Superior temporal gyrus (tissue), 1 donor: ENCODE data around the gene GPR119.
"Not testable (repeated sequence)": the region's sequence is repeated elsewhere in the genome, so short reads cannot be mapped to it uniquely, and the experiment has no call there.

Experiments
- DNase-seq: peaks from one replicate; pipeline ENCODE4 v3.0.0-alpha.2; 2016; ENCODE audit errors: extremely low spot score

Gene GPR119

GRCh38 chrX:130385520-130385919 is at the start of gene GPR119:
Gene GPR119, minus strand, starts transcription at chrX:130385674. Its CDS starts 227 bp downstream, at chrX:130385447.
- no peak for DNase-seq

GRCh38 chrX:130429236-130429635 is 43.8 kb upstream of the GPR119 start:
- DNase-seq = not testable (repeated sequence)

- DNase-seq = no peak
Observed at GRCh38 chrX:130426531-130426930, 41.1 kb upstream of the GPR119 start.

- no peak for DNase-seq
Observed at GRCh38 chrX:130419263-130419662, 33.8 kb upstream of the GPR119 start.

- DNase-seq = no peak
Observed at GRCh38 chrX:130418740-130419139, 33.3 kb upstream of the GPR119 start.

GRCh38 chrX:130418066-130418465 is 32.6 kb upstream of the GPR119 start:
- DNase-seq = no peak

- DNase-seq = no peak
Observed at GRCh38 chrX:130416785-130417184, 31.3 kb upstream of the GPR119 start.

GRCh38 chrX:130415201-130415600 is 29.7 kb upstream of the GPR119 start:
- no peak for DNase-seq

GRCh38 chrX:130414800-130415199 is 29.3 kb upstream of the GPR119 start:
- no peak for DNase-seq

GRCh38 chrX:130413415-130413814 is 27.9 kb upstream of the GPR119 start:
- DNase-seq = no peak

GRCh38 chrX:130402208-130402684 is 16.8 kb upstream of the GPR119 start:
- DNase-seq = no peak

GRCh38 chrX:130401415-130402207 is 16.1 kb upstream of the GPR119 start, which contains the start of gene RBMX2:
Gene RBMX2, plus strand, starts transcription at chrX:130401987. Its CDS starts 46 bp downstream, at chrX:130402033.
- DNase-seq = peak; percentile 80

- no peak for DNase-seq
Observed at GRCh38 chrX:130395341-130395740, 9.9 kb upstream of the GPR119 start.

GRCh38 chrX:130393451-130394074 is 8.1 kb upstream of the GPR119 start:
- peak; percentile 82 for DNase-seq

- DNase-seq = no peak
Observed at GRCh38 chrX:130386408-130386808, 934 bp upstream of the GPR119 start.

- DNase-seq = peak; percentile 17
Observed at GRCh38 chrX:130378024-130378669, 7.3 kb downstream of the GPR119 start.

- no peak for DNase-seq
Observed at GRCh38 chrX:130376077-130376476, 9.4 kb downstream of the GPR119 start.

- DNase-seq = not testable (repeated sequence)
Observed at GRCh38 chrX:130352050-130352449, 33.4 kb downstream of the GPR119 start.

- no peak for DNase-seq
Observed at GRCh38 chrX:130351567-130351966, 33.9 kb downstream of the GPR119 start.

GRCh38 chrX:130347321-130347720 is 38.2 kb downstream of the GPR119 start:
- DNase-seq = no peak

GRCh38 chrX:130343411-130343810 is 42.1 kb downstream of the GPR119 start:
- DNase-seq = no peak

- no peak for DNase-seq
Observed at GRCh38 chrX:130340271-130340670, 45.2 kb downstream of the GPR119 start.
